NCI-H526 (cell line): ENCODE measurements around the gene TRIM71.
"Not testable (repeated sequence)": the region's sequence is repeated elsewhere in the genome, so short reads cannot be mapped to it uniquely, and the experiment has no call there.

Experiments used
- DNase-seq, 2 experiments: peaks; one replicate each; lab custom pipeline; 2025; lab: John Stamatoyannopoulos, UW

The TRIM71 gene

GRCh38 chr3:32817558-32818228, at the start of gene TRIM71:
TRIM71 (plus strand) TSS chr3:32817997; CDS start chr3:32818081, 84 bp downstream.
- DNase-seq: peak in 1 of 2 experiments; percentile 68

- peak in 1 of 2 experiments; percentile 16 for DNase-seq
Measured at GRCh38 chr3:32778389-32778788, 39.4 kb upstream of the TRIM71 start.

- peak in 1 of 2 experiments; percentile 8 for DNase-seq
Measured at GRCh38 chr3:32780071-32780734, 37.6 kb upstream of the TRIM71 start.

- DNase-seq: peak; percentile 58 to 85
Measured at GRCh38 chr3:32780735-32781210, 37.0 kb upstream of the TRIM71 start.

GRCh38 chr3:32781211-32781968, 36.4 kb upstream of the TRIM71 start:
- peak; percentile 78 to 93 for DNase-seq

- DNase-seq: not testable (repeated sequence)
Measured at GRCh38 chr3:32781969-32782270, 35.9 kb upstream of the TRIM71 start.

- DNase-seq: no peak
Measured at GRCh38 chr3:32782407-32782806, 35.4 kb upstream of the TRIM71 start.

GRCh38 chr3:32791833-32792232, 26.0 kb upstream of the TRIM71 start:
- no peak for DNase-seq

GRCh38 chr3:32794487-32795308, 23.1 kb upstream of the TRIM71 start:
- DNase-seq: no peak

- not testable (repeated sequence) for DNase-seq
Measured at GRCh38 chr3:32796384-32796950, 21.3 kb upstream of the TRIM71 start.

- no peak for DNase-seq
Measured at GRCh38 chr3:32797776-32798175, 20.0 kb upstream of the TRIM71 start.

GRCh38 chr3:32801440-32801839, 16.4 kb upstream of the TRIM71 start:
- DNase-seq: not testable (repeated sequence)

- DNase-seq: no peak
Measured at GRCh38 chr3:32813180-32813579, 4.6 kb upstream of the TRIM71 start.

- no peak for DNase-seq
Measured at GRCh38 chr3:32814361-32814760, 3.4 kb upstream of the TRIM71 start.

GRCh38 chr3:32815841-32816438, 1.9 kb upstream of the TRIM71 start:
- peak in 1 of 2 experiments; percentile 59 for DNase-seq

GRCh38 chr3:32816439-32817256, 1.1 kb upstream of the TRIM71 start:
- peak; percentile 45 to 86 for DNase-seq

- DNase-seq: peak in 1 of 2 experiments; percentile 81
Measured at GRCh38 chr3:32817257-32817557, 590 bp upstream of the TRIM71 start.

- DNase-seq: peak in 1 of 2 experiments; percentile 68
Measured at GRCh38 chr3:32818229-32818969, 602 bp downstream of the TRIM71 start.

GRCh38 chr3:32818970-32819511, 1.2 kb downstream of the TRIM71 start:
- DNase-seq: no peak
